Measurements from ENCODE around the gene KCNK5.

DNA sequence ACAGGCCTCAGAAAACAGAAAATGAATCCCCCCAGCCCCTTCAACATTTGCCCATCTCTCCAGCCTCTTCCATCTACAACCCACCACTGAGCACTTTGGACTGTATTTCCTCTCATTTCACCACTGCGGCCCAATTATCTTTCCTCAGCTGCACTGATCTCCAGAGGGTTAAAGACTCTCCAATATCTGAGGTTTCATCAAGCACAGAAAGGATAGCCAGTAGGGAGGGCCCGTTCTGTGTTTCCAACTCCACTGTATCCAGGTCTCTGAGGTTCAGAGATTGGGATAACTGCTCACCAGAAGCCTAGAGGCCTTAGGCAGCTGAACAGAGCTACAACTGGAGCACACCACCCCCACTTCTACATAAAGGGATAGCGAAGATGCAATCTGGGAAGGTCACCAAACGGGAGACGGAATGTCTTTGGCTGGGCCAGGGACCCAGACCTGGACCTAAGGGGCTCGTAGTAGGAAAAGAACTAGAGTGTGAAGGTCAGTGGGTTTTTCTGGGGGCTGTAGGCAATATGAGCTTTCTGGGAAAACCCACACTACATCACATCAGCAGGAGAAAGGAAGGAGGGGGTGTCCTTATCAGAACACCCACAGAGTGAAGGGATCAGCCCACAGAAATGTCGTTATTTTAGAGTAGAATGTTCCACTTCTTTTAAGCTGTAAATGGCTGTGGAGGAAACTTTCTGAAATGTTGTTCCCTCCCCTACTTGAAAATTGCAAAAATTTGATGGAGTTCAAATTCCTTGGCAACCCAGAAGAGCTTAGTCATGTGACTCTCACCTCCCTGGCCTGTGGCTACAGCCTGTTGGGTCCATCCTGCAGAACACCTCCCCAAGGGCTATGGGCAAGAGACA lies 7.3 kb downstream of the KCNK5 start:
- TF ChIP-seq POLR2A (IDR thresholded peaks at IDR 0.05; ENCODE audit: low read length), result no peak
- no peak for TF ChIP-seq GATA1 (IDR thresholded peaks at IDR 0.05; ENCODE audit: low read depth, low read length)

Data from erythroblast (primary cell).